OCI-LY7 (cell line): ENCODE data around the gene DOCK7. TPM values are rescaled to one million over a fixed set of nuclear protein-coding genes. Genes with fewer than 3 reads are reported as not detected.

Experiments
- BruUV-seq: library from RNA; stranded (reverse); fragments of 400-500 nt; replicated peaks from 2 replicates; lab custom pipeline; 2021; lab: Mats Ljungman, UMichigan
- CTCF ChIA-PET: fragments of 300-600 bp; sonication (Branson Sonifier 250); formaldehyde crosslinking; loops from one replicate; lab custom pipeline; 2022; ENCODE audit warnings: antibody characterized with exemption; ENCODE audit not compliant: unreplicated experiment; lab: Charles Lee
- POLR2A ChIA-PET: fragments of 300-600 bp; sonication (Branson Sonifier 250); formaldehyde crosslinking; loops from one replicate; lab custom pipeline; 2022; ENCODE audit warnings: antibody characterized with exemption; lab: Charles Lee
- DNase-seq: peaks from one replicate; pipeline ENCODE4 v3.0.0-alpha.2; 2015; ENCODE audit warnings: low spot score
- H2AFZ ChIP-seq: fragments of 200-600 bp; sonication (generic), shearing (Covaris generic); 2 replicates; pipeline ENCODE4 v1.6.1; 2014; ENCODE audit warnings: mild to moderate bottlenecking, antibody characterized with exemption, low read length, moderate library complexity
- H3K27ac ChIP-seq: fragments of 200-600 bp; sonication (generic); 2 replicates; pipeline ENCODE4 v1.5.1; 2014; ENCODE audit warnings: mixed run types, low read depth, mild to moderate bottlenecking, moderate library complexity, low read length, inconsistent platforms; ENCODE audit not compliant: poor library complexity, severe bottlenecking
- H3K36me3 ChIP-seq: fragments of 200-600 bp; sonication (generic); 2 replicates; pipeline ENCODE4 v1.6.1; 2014; ENCODE audit warnings: mild to moderate bottlenecking, antibody characterized with exemption, low read length, moderate library complexity, mixed read lengths; ENCODE audit not compliant: insufficient read depth
- H3K4me1 ChIP-seq: fragments of 200-600 bp; sonication (generic); 2 replicates; pipeline ENCODE4 v1.5.1; 2014; ENCODE audit warnings: mild to moderate bottlenecking, low read length; ENCODE audit not compliant: insufficient read depth, poor library complexity, severe bottlenecking
- H3K4me2 ChIP-seq: fragments of 200-600 bp; sonication (generic); 2 replicates; pipeline ENCODE4 v1.6.1; 2014; ENCODE audit warnings: mild to moderate bottlenecking, low read length
- H3K4me3 ChIP-seq: fragments of 200-600 bp; sonication (generic); 2 replicates; pipeline ENCODE4 v1.5.1; 2014; ENCODE audit warnings: mild to moderate bottlenecking, low read depth, low read length; ENCODE audit not compliant: poor library complexity, severe bottlenecking
- H3K79me2 ChIP-seq: fragments of 200-600 bp; sonication (generic); 2 replicates; pipeline ENCODE4 v1.6.1; 2016; ENCODE audit warnings: low read depth, mild to moderate bottlenecking, low read length, moderate library complexity, mixed read lengths; ENCODE audit not compliant: insufficient read depth
- H3K9me2 ChIP-seq: fragments of 200-600 bp; sonication (generic); 2 replicates; pipeline ENCODE4 v1.6.1; 2016; ENCODE audit warnings: mild to moderate bottlenecking, low read length, mixed read lengths; ENCODE audit not compliant: insufficient read depth
- H3K9me3 ChIP-seq: fragments of 200-600 bp; sonication (generic); 2 replicates; pipeline ENCODE4 v1.6.1; 2014; ENCODE audit warnings: mild to moderate bottlenecking, mixed run types, low read length, mixed read lengths
- H4K20me1 ChIP-seq: fragments of 200-600 bp; sonication (generic); 2 replicates; pipeline ENCODE4 v1.6.1; 2014; ENCODE audit warnings: mild to moderate bottlenecking, antibody characterized with exemption, low read length, moderate library complexity, mixed read lengths; ENCODE audit not compliant: insufficient read depth
- EZH2phosphoT487 ChIP-seq: fragments of 200-600 bp; sonication (generic); IDR thresholded peaks from 2 replicates; pipeline ENCODE4 v1.6.1; 2018; ENCODE audit warnings: low read depth, borderline replicate concordance, mild to moderate bottlenecking, mixed run types, antibody characterized with exemption, low read length, moderate library complexity, mixed read lengths
- intact Hi-C: fragments of 100-400 bp; cut with micrococcal nuclease; formaldehyde crosslinking; loops from one replicate; pipeline ENCODE4 v1.10.0; 2022; ENCODE audit not compliant: unreplicated experiment
- total RNA-seq, 2 experiments: library from RNA; depleted of rRNA in 1 of 2; stranded (reverse); fragments of >200 nt in 1 of 2; shearing (Covaris generic) in 1 of 2; gene quantifications; 2 replicates each; pipeline ENCODE4 v1.2.3, GENCODE V29; 2014 to 2022
- TF ChIP-seq, protein P1 (sequence below): fragments of 200-600 bp; sonication (generic); conservative IDR thresholded peaks from 2 replicates; pipeline ENCODE4 v1.5.1; 2014; ENCODE audit warnings: mild to moderate bottlenecking, antibody characterized with exemption, low read length, moderate library complexity, mixed read lengths

The DOCK7 gene
- total RNA-seq, 2 experiments from 2014 or later, result 19.5 to 20.3 TPM

DNA sequence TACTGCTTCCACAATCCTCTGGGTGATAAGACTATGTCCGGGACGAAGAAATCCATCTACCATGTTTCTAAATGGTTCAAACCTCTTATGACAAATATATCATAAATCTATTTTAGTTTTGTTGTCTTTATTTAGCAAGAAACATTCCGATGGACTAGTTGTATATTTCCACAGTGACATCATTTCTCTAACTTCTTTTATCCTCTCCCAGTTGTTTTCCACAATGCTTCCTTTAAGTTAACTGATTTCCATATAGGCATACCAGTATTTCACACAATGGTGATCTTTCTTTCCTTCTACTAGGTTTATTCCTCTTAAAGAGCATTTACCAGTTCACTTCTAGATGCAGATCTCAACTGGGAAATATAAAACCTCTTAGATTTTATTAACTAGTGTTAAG is 206.5 kb downstream of the DOCK7 start:
- Histone ChIP-seq H3K4me1 (no peaks in the 10 kb centered on the region), H3K9me3 (no peaks in the 10 kb centered on the region), H3K79me2 (no peaks in the 10 kb centered on the region), H3K27ac (no peak overlapping the region), H3K9me2 (no peaks in the 10 kb centered on the region), H4K20me1 (no peaks in the 10 kb centered on the region), H3K4me2 (no peak overlapping the region), H3K4me3 (no peak overlapping the region), H3K36me3 (no peaks in the 10 kb centered on the region), H2AFZ (no peak overlapping the region)
- no peak for DNase-seq
- intact Hi-C loops, result no loop called here
- TF ChIP-seq, protein P1, sequence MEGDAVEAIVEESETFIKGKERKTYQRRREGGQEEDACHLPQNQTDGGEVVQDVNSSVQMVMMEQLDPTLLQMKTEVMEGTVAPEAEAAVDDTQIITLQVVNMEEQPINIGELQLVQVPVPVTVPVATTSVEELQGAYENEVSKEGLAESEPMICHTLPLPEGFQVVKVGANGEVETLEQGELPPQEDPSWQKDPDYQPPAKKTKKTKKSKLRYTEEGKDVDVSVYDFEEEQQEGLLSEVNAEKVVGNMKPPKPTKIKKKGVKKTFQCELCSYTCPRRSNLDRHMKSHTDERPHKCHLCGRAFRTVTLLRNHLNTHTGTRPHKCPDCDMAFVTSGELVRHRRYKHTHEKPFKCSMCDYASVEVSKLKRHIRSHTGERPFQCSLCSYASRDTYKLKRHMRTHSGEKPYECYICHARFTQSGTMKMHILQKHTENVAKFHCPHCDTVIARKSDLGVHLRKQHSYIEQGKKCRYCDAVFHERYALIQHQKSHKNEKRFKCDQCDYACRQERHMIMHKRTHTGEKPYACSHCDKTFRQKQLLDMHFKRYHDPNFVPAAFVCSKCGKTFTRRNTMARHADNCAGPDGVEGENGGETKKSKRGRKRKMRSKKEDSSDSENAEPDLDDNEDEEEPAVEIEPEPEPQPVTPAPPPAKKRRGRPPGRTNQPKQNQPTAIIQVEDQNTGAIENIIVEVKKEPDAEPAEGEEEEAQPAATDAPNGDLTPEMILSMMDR, result no peak
- TF ChIP-seq EZH2phosphoT487, result no peak
- POLR2A ChIA-PET, result no interaction called here
- CTCF ChIA-PET, result no interaction called here
- no TSS peak for BruUV-seq

DNA sequence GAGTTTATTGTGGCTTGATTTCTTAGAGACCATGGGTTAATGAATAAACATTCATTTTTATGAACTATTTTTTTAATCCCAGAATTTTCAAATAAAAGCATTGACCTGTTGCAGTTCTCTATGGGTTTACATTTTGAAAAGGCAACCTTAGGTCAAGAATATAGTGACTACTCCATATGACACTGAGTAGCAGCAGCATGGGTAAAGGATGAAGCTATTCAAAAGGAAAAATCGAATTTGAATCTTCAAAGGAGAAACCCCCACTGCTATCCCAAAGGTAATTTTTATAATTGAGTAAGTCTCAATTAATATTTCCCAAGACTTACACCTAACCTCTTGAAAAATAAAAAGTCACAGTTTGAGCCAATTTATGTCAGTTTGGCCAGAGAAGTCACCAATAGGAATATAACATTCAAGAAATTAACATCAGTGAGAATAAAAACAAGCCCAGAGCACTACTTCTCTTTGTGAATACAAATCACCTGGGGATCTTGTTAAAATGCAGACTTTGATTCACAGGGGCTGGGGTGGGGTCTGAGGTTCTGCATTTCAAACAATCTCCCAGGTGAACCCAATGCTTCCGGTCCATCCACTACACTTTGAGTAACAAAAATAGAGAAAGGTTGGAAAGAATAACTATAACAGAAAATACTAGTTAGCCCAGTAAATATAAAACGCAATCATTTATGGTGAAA is 211.5 kb downstream of the DOCK7 start:
- TF ChIP-seq, protein P1, result no peak
- no peak for TF ChIP-seq EZH2phosphoT487
- CTCF ChIA-PET, result no interaction called here
- POLR2A ChIA-PET, result interaction anchor here (0.6 kb wide), 1 partner anchor 113 kb away, joined by 3 read pairs; no protein-coding TSS in a partner anchor
- Histone ChIP-seq H3K36me3 (0 out of 2 replicates have a peak, but pooled peaks cover 3% of the 10 kb centered on the region), H3K27ac (no peak overlapping the region), H3K9me3 (no peaks in the 10 kb centered on the region), H4K20me1 (no peaks in the 10 kb centered on the region), H3K4me1 (no peaks in the 10 kb centered on the region), H3K79me2 (no peaks in the 10 kb centered on the region), H3K4me3 (no peak overlapping the region), H3K9me2 (no peaks in the 10 kb centered on the region), H2AFZ (no peak overlapping the region), H3K4me2 (no peak overlapping the region)
- no peak for DNase-seq
- BruUV-seq, result no TSS peak
- intact Hi-C loops, result no loop called here

DNA sequence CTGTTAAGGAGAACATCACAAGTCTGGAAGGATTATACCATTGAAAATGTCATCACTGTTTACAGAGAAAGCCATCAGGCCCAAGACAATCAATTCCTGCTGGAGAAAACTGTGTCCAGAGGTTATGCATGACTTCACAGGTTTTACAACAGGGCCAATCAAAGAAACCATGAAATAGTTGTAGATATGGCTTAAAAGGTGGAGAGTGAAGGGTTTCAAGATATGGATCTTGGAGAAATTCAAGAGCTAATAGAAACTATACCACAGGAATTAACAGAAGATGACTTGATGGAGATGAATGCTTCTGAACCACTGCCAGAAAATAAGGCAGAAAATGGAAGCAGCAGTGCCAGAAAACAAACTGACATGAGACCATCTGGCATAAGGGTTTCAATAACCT is 221.1 kb downstream of the DOCK7 start:
- Histone ChIP-seq H4K20me1 (no peaks in the 10 kb centered on the region), H3K36me3 (no peaks in the 10 kb centered on the region; the same call in 1 of the 2 replicates), H3K9me3 (no peaks in the 10 kb centered on the region), H3K79me2 (no peaks in the 10 kb centered on the region), H3K4me3 (no peak overlapping the region), H3K9me2 (no peaks in the 10 kb centered on the region), H3K4me2 (no peak overlapping the region), H3K27ac (no peak overlapping the region), H3K4me1 (no peaks in the 10 kb centered on the region), H2AFZ (no peak overlapping the region)
- TF ChIP-seq, protein P1, result no peak
- no peak for TF ChIP-seq EZH2phosphoT487
- no TSS peak for BruUV-seq
- CTCF ChIA-PET, result no interaction called here
- no peak for DNase-seq
- POLR2A ChIA-PET, result no interaction called here
- intact Hi-C loops, result no loop called here
